GM12878 (cell line): ENCODE data around the gene TTF2. TPM values are rescaled to one million over a fixed set of nuclear protein-coding genes. Genes with fewer than 3 reads are reported as not detected.
"Not testable (repeated sequence)": the region's sequence is repeated elsewhere in the genome, so short reads cannot be mapped to it uniquely, and the experiment has no call there.

Experiments used
- ATAC-seq: fragments of 200-7000 bp; cut with Tn5 transposase; 3 replicates; pipeline ENCODE4 v1.9.1; 2020; ENCODE audit warnings: mild to moderate bottlenecking, moderate library complexity
- BruUV-seq: library from RNA; stranded (reverse); fragments of 400-500 nt; replicated peaks from 2 replicates; lab custom pipeline; 2021; lab: Mats Ljungman, UMichigan
- CTCF ChIA-PET: fragments of 300-600 bp; sonication (Branson Sonifier 250); formaldehyde crosslinking; extraction: SDS; loops from one replicate; lab custom pipeline; 2021; ENCODE audit warnings: inconsistent platforms; lab: Yijun Ruan, JAX
- POLR2A ChIA-PET: fragments of 350-600 bp; formaldehyde crosslinking; extraction: SDS; loops from one replicate; lab custom pipeline; 2021; ENCODE audit warnings: inconsistent platforms; lab: Charles Lee
- RAD21 ChIA-PET: fragments of 300-600 bp; sonication (Branson Sonifier 250); formaldehyde crosslinking; loops from one replicate; lab custom pipeline; 2023; ENCODE audit warnings: antibody characterized with exemption; ENCODE audit not compliant: unreplicated experiment; lab: Charles Lee
- SMC1A ChIA-PET: fragments of 300-600 bp; sonication (Branson Sonifier 250); formaldehyde crosslinking; loops from one replicate; lab custom pipeline; 2023; ENCODE audit not compliant: unreplicated experiment, uncharacterized antibody; lab: Charles Lee
- DNase-seq: peaks from one replicate; pipeline ENCODE4 v3.0.0-alpha.2; 2011; ENCODE audit warnings: low read depth, low spot score
- FAIRE-seq: peaks from 3 replicates; lab custom pipeline; 2011; peaks lifted over from hg19 to GRCh38; lab: Jason Lieb, UNC
- H2AFZ ChIP-seq: 2 replicates; pipeline ENCODE4 v1.6.0; 2011; ENCODE audit warnings: low read depth, low read length, control low read depth; ENCODE audit not compliant: control insufficient read depth
- H3K27ac ChIP-seq: 2 replicates; pipeline ENCODE4 v1.5.1; 2011; ENCODE audit warnings: control low read depth; ENCODE audit not compliant: control insufficient read depth, insufficient read depth
- H3K27me3 ChIP-seq, 2 experiments: replicated peaks in 1 of 2; 2 replicates each; pipeline versions ENCODE4 v1.6.0 to v1.6.1; 2011; ENCODE audit warnings: low read length in 1 of 2; ENCODE audit not compliant: control insufficient read depth in 2 of 2, insufficient read depth in 2 of 2
- H3K36me3 ChIP-seq, 2 experiments: 2 replicates each; pipeline ENCODE4 v1.5.1; 2011; ENCODE audit warnings: low read length in 1 of 2; ENCODE audit not compliant: control insufficient read depth in 2 of 2, insufficient read depth in 2 of 2
- H3K4me1 ChIP-seq: 2 replicates; pipeline ENCODE4 v1.6.1; 2011; ENCODE audit warnings: mild to moderate bottlenecking, low read length, moderate library complexity, mixed read lengths; ENCODE audit not compliant: control insufficient read depth, insufficient read depth
- H3K4me2 ChIP-seq: 2 replicates; pipeline ENCODE4 v1.6.0; 2011; ENCODE audit warnings: control low read depth; ENCODE audit not compliant: control insufficient read depth, insufficient read depth
- H3K4me3 ChIP-seq: fragments of 200-600 bp; sonication (generic); 2 replicates; pipeline ENCODE4 v1.5.1; 2016
- H3K79me2 ChIP-seq: 2 replicates; pipeline ENCODE4 v1.6.0; 2011; ENCODE audit warnings: low read length; ENCODE audit not compliant: control insufficient read depth, insufficient read depth
- H3K9ac ChIP-seq: 2 replicates; pipeline ENCODE4 v1.8.0; 2011; ENCODE audit warnings: low read length, control low read depth, mixed read lengths; ENCODE audit not compliant: control insufficient read depth, insufficient read depth
- H3K9me3 ChIP-seq: replicated peaks from 3 replicates; pipeline ENCODE4 v1.5.1; 2011; ENCODE audit warnings: mild to moderate bottlenecking, low read length; ENCODE audit not compliant: control insufficient read depth, insufficient read depth
- H4K20me1 ChIP-seq: 2 replicates; pipeline ENCODE4 v1.6.0; 2011; ENCODE audit not compliant: control insufficient read depth, insufficient read depth
- NFYB ChIP-seq: IDR thresholded peaks from 2 replicates; pipeline ENCODE4 v1.6.1; 2011; ENCODE audit warnings: low read depth, mild to moderate bottlenecking, low read length, improper control_type of control experiment, moderate library complexity; ENCODE audit not compliant: insufficient read depth
- WGBS: methylation state at CpG from one replicate; pipeline ENCODE4 v1.1.6; 2016; ENCODE audit warnings: low lambda C conversion rate; ENCODE audit not compliant: insufficient replicate concordance, insufficient coverage; ENCODE audit errors: missing lambda C conversion rate; 5-methylcytosine and 5-hydroxymethylcytosine counted together
- in situ Hi-C: fragments of 300-500 bp; cut with MboI; formaldehyde crosslinking; loops from 9 replicates; pipeline ENCODE4 v1.14.3; 2018; ENCODE audit warnings: mixed read lengths
- intact Hi-C: fragments of 100-400 bp; cut with micrococcal nuclease; formaldehyde crosslinking; loops from one replicate; pipeline ENCODE4 v1.14.2; 2022; ENCODE audit not compliant: unreplicated experiment
- microRNA counts: library from miRNA; unstranded; fragments of <30 nt; microRNA quantifications from one replicate; lab custom pipeline; 2016
- microRNA-seq: library from miRNA; unstranded; fragments of <30 nt; microRNA quantifications from one replicate; pipeline ENCODE4, GENCODE V29; 2018
- polyA plus RNA-seq, 11 experiments: library from polyadenylated mRNA; depleted of rRNA in 4 of 11; unstranded in 6 of 11; stranded (reverse) in 5 of 11; fragments of >200 nt; fragmentation: Nextera tagmentation in 4 of 11; fragmentation: Illumina TruSeq in 1 of 11; extraction: Ambion mirVana in 4 of 11; extraction: Trizol in 1 of 11; gene quantifications; 1 replicate in 1 of 11; 2 replicates in 10 of 11; pipeline versions ENCODE4 v1.2.1 to v1.2.3, GENCODE V29; 2011 to 2016; ENCODE audit warnings: inconsistent platforms in 2 of 11, missing spikeins in 2 of 11, low read depth in 1 of 11
- small RNA-seq: library from RNA; depleted of rRNA; stranded (forward); fragments of <200 nt; gene quantifications from one replicate; pipeline ENCODE3, GENCODE V24; 2014
- total RNA-seq, 4 experiments: library from RNA; depleted of rRNA in 3 of 4; stranded (reverse); fragments of >200 nt in 3 of 4; fragmentation: Illumina TruSeq in 1 of 4; extraction: Trizol in 1 of 4; gene quantifications; 2 replicates each; pipeline versions ENCODE4 v1.2.1 to v1.2.3, GENCODE V29; 2013 to 2021

TTF2 gene
- total and polyA plus RNA-seq, 10 of the 15 experiments (the other 5 are each of a cell fraction or from before 2014, with no cell fraction given): 17.7 to 134 (median 78.2) TPM

DNA sequence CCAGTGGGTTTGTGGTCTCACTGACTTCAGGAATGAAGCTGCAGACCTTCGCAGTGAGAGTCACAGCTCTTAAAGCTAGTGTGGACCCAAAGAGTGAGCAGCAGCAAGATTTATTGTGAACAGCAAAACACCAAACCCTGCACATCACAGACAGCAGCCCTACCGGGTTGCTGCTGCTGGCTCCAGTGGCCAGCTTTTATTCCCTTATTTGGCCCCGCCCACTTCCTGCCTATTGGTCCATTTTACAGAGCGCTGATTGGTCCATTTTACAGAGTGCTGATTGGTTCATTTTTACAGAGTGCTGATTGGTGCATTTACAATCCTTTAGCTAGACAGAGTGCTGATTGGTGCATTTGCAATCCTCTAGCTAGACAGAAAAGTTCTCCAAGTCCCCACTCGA lies 91.2 kb downstream of the TTF2 start:
- BruUV-seq, POLR2A ChIA-PET, FAIRE-seq, H3K4me1 ChIP-seq, DNase-seq, H4K20me1 ChIP-seq, H3K27ac ChIP-seq, H3K4me3 ChIP-seq, H3K36me3 ChIP-seq: not testable (repeated sequence)
- 40% methylated on average over 5 of the region's 5 CpGs for WGBS
- TF ChIP-seq NFYB: peak; percentile 61; the same call in 1 of the 2 replicates
- TF ChIP-seq, all 136 proteins: peak for 1; not testable (repeated sequence) for 135
- H2AFZ ChIP-seq, intact Hi-C loops, CTCF ChIA-PET, in situ Hi-C loops, SMC1A ChIA-PET, ATAC-seq, H3K27me3 ChIP-seq, H3K9me3 ChIP-seq, H3K4me2 ChIP-seq, H3K79me2 ChIP-seq, H3K9ac ChIP-seq, RAD21 ChIA-PET: not testable (repeated sequence)

MicroRNAs within 50 kb of the gene (microRNA counts, 767-probe panel; counts per million panel counts)
- microRNA hsa-miR-942 (lab: Ali Mortazavi, UCI): 2,378 counts per million, percentile 82 among the panel's probes with 10 or more counts

Small RNA genes lying within 50 kb of the gene (microRNA-seq; reads per million reads assigned to microRNA genes)
- gene MIR942: 895 reads per million, percentile 89 among the genes with 10 or more reads in this experiment

Small RNA genes lying within 50 kb of the gene (small RNA-seq; reads per million reads assigned to genes)
- 43.8 reads per million, percentile 98 among the genes with 10 or more reads in this experiment for gene MIR942

Other genes starting within 250 kb of the TTF2 start
- gene PTGFRN, start 150.4 kb upstream of the TTF2 start, total RNA-seq (2014; rRNA removed): 5.5 and 9.9 TPM in 2 replicates
- 5.8 TPM in 2 replicates for gene PTGFRN, start 150.4 kb upstream of the TTF2 start, total RNA-seq (2014; rRNA removed; fragmentation: Illumina TruSeq; extraction: Trizol)
- gene PTGFRN, start 150.4 kb upstream of the TTF2 start, total RNA-seq (2021): 8.3 and 8.9 TPM in 2 replicates
- gene PTGFRN, start 150.4 kb upstream of the TTF2 start, polyA plus RNA-seq (2011; rRNA removed): 2.8 and 3.5 TPM in 2 replicates
- 2.4 and 5.3 TPM in 2 replicates for gene PTGFRN, start 150.4 kb upstream of the TTF2 start, polyA plus RNA-seq (2014; fragmentation: Illumina TruSeq; extraction: Trizol)
- 1 to 10 TPM; 4.9 to 7.2 TPM for gene PTGFRN, start 150.4 kb upstream of the TTF2 start, polyA plus RNA-seq (2014; fragmentation: Nextera tagmentation; extraction: Ambion mirVana)
- gene PTGFRN, start 150.4 kb upstream of the TTF2 start, polyA plus RNA-seq (2014; rRNA removed): 3.9 and 4.4 TPM in 2 replicates
- 1 to 10 TPM; 2.7 to 3.1 TPM for gene PTGFRN, start 150.4 kb upstream of the TTF2 start, polyA plus RNA-seq (2016; fragmentation: Nextera tagmentation; extraction: Ambion mirVana)
- 1.9 and 3.1 TPM in 2 replicates for gene CD101, start 58.6 kb upstream of the TTF2 start, total RNA-seq (2014; rRNA removed)
- gene CD101, start 58.6 kb upstream of the TTF2 start, total RNA-seq (2014; rRNA removed; fragmentation: Illumina TruSeq; extraction: Trizol): 3.2 and 3.7 TPM in 2 replicates
- 3.1 and 4.5 TPM in 2 replicates for gene CD101, start 58.6 kb upstream of the TTF2 start, total RNA-seq (2021)
- 4.3 and 7.9 TPM in 2 replicates for gene CD101, start 58.6 kb upstream of the TTF2 start, polyA plus RNA-seq (2011; rRNA removed)
- 3.3 and 4.6 TPM in 2 replicates for gene CD101, start 58.6 kb upstream of the TTF2 start, polyA plus RNA-seq (2014; fragmentation: Illumina TruSeq; extraction: Trizol)
- 1 to 10 TPM; 1.9 to 2.7 TPM for gene CD101, start 58.6 kb upstream of the TTF2 start, polyA plus RNA-seq (2014; fragmentation: Nextera tagmentation; extraction: Ambion mirVana)
- gene CD101, start 58.6 kb upstream of the TTF2 start, polyA plus RNA-seq (2014; rRNA removed): 1.8 and 4.0 TPM in 2 replicates
- 1 to 10 TPM in 1 of 2 experiments, under 1 TPM in 1; 0.56 to 1.5 TPM for gene CD101, start 58.6 kb upstream of the TTF2 start, polyA plus RNA-seq (2016; fragmentation: Nextera tagmentation; extraction: Ambion mirVana)
- 0.40 and 0.54 TPM in 2 replicates for gene TRIM45, start 61.4 kb downstream of the TTF2 start, total RNA-seq (2014; rRNA removed)
- 0.23 and 0.31 TPM in 2 replicates for gene TRIM45, start 61.4 kb downstream of the TTF2 start, total RNA-seq (2014; rRNA removed; fragmentation: Illumina TruSeq; extraction: Trizol)
- gene TRIM45, start 61.4 kb downstream of the TTF2 start, total RNA-seq (2021): 0.44 and 0.48 TPM in 2 replicates
- gene TRIM45, start 61.4 kb downstream of the TTF2 start, polyA plus RNA-seq (2011; rRNA removed): 0.30 and 0.48 TPM in 2 replicates
- gene TRIM45, start 61.4 kb downstream of the TTF2 start, polyA plus RNA-seq (2014; fragmentation: Illumina TruSeq; extraction: Trizol): 0.54 and 0.56 TPM in 2 replicates
- under 1 TPM; 0.42 TPM for gene TRIM45, start 61.4 kb downstream of the TTF2 start, polyA plus RNA-seq (2014; fragmentation: Nextera tagmentation; extraction: Ambion mirVana)
- gene TRIM45, start 61.4 kb downstream of the TTF2 start, polyA plus RNA-seq (2014; rRNA removed): 0.43 and 0.56 TPM in 2 replicates
- gene TRIM45, start 61.4 kb downstream of the TTF2 start, polyA plus RNA-seq (2016; fragmentation: Nextera tagmentation; extraction: Ambion mirVana): under 1 TPM; 0.60 to 0.86 TPM
- gene VTCN1, start 150.6 kb downstream of the TTF2 start, total RNA-seq (2014; rRNA removed): not detected in 2 replicates
- gene VTCN1, start 150.6 kb downstream of the TTF2 start, total RNA-seq (2014; rRNA removed; fragmentation: Illumina TruSeq; extraction: Trizol): not detected in 2 replicates
- gene VTCN1, start 150.6 kb downstream of the TTF2 start, total RNA-seq (2021): not detected in 2 replicates
- not detected in 2 replicates for gene VTCN1, start 150.6 kb downstream of the TTF2 start, polyA plus RNA-seq (2011; rRNA removed)
- not detected in 2 replicates for gene VTCN1, start 150.6 kb downstream of the TTF2 start, polyA plus RNA-seq (2014; fragmentation: Illumina TruSeq; extraction: Trizol)
- not detected for gene VTCN1, start 150.6 kb downstream of the TTF2 start, polyA plus RNA-seq (2014; fragmentation: Nextera tagmentation; extraction: Ambion mirVana)
- not detected in 2 replicates for gene VTCN1, start 150.6 kb downstream of the TTF2 start, polyA plus RNA-seq (2014; rRNA removed)
- gene VTCN1, start 150.6 kb downstream of the TTF2 start, polyA plus RNA-seq (2016; fragmentation: Nextera tagmentation; extraction: Ambion mirVana): not detected